Suprapubic skin (tissue), 4 donors: ENCODE results near the gene PREX1. TPM values are rescaled to one million over a fixed set of nuclear protein-coding genes. Genes with fewer than 3 reads are reported as not detected.

Experiments used
- DNase-seq, 2 donors: peaks; one replicate each; pipeline ENCODE4 v3.0.0-alpha.2; 2019; ENCODE audit warnings: low spot score in 2 of 2
- H3K27ac ChIP-seq: fragments of 200-600 bp; sonication (generic); one replicate; pipeline ENCODE4 v1.5.1; 2019
- H3K27me3 ChIP-seq: fragments of 200-600 bp; sonication (generic); one replicate; pipeline ENCODE4 v1.5.1; 2019
- H3K36me3 ChIP-seq: fragments of 200-600 bp; sonication (generic); one replicate; pipeline ENCODE4 v1.5.1; 2019
- H3K4me1 ChIP-seq: fragments of 200-600 bp; sonication (generic); one replicate; pipeline ENCODE4 v1.5.1; 2019
- H3K4me3 ChIP-seq: fragments of 200-600 bp; sonication (generic); one replicate; pipeline ENCODE4 v1.5.1; 2019; ENCODE audit warnings: mild to moderate bottlenecking
- H3K9me3 ChIP-seq: fragments of 200-600 bp; sonication (generic); one replicate; pipeline ENCODE4 v1.5.1; 2019
- CTCF ChIP-seq, 2 donors: fragments of 200-600 bp in 1 of 2; fragments of 450-650 bp in 1 of 2; sonication (generic) in 1 of 2; IDR thresholded peaks; one replicate each; pipeline ENCODE4 v1.5.1; 2016 to 2019; ENCODE audit warnings: antibody characterized with exemption in 2 of 2, mild to moderate bottlenecking in 1 of 2, moderate library complexity in 1 of 2
- EP300 ChIP-seq: sonication (generic); formaldehyde crosslinking; IDR thresholded peaks from one replicate; pipeline ENCODE4 v1.6.1; 2017; ENCODE audit warnings: antibody characterized with exemption
- POLR2A ChIP-seq, 2 donors: fragments of 450-650 bp; IDR thresholded peaks; one replicate each; pipeline ENCODE4 v1.6.1; 2017; ENCODE audit warnings: antibody characterized with exemption in 2 of 2, mild to moderate bottlenecking in 2 of 2, moderate library complexity in 2 of 2
- POLR2AphosphoS5 ChIP-seq, 3 donors: sonication (generic); formaldehyde crosslinking; IDR thresholded peaks; one replicate each; pipeline ENCODE4 v1.6.1; 2017; ENCODE audit warnings: antibody characterized with exemption in 3 of 3
- WGBS: methylation state at CpG from one replicate; pipeline ENCODE4 v1.1.5; 2018; 5-methylcytosine and 5-hydroxymethylcytosine counted together
- total RNA-seq, 4 donors: library from RNA; depleted of rRNA; stranded (reverse); fragments of >200 nt; gene quantifications; one replicate each; pipeline ENCODE4 v1.1.0, GENCODE V29; 2016

Gene PREX1
- total RNA-seq, 4 donors from 2014 or later: 4.7 to 15.1 (median 10.2) TPM

GRCh38 chr20:48653706-48654051 lies 174.1 kb downstream of the PREX1 start:
- Histone ChIP-seq H3K4me3 (no peak overlapping the region), H3K9me3 (no peaks in the 10 kb centered on the region), H3K36me3 (peaks cover 59% of the 10 kb centered on the region), H3K4me1 (peaks cover 8% of the 10 kb centered on the region), H3K27me3 (no peaks in the 10 kb centered on the region), H3K27ac (no peak overlapping the region)
- 87% methylated on average over 10 of the region's 10 CpGs for WGBS
- TF ChIP-seq EP300 (no peak), POLR2A (IDR thresholded peaks at IDR 0.05) (no peak)
- DNase-seq: no peak

GRCh38 chr20:48652961-48653705 lies 174.7 kb downstream of the PREX1 start:
- H3K36me3 ChIP-seq: peaks cover 65% of the 10 kb centered on the region
- no peak overlapping the region for H3K27ac ChIP-seq
- 73% methylated on average over 8 of the region's 16 CpGs for WGBS
- peaks cover 4% of the 10 kb centered on the region for H3K4me1 ChIP-seq
- no peak for DNase-seq
- no peak for TF ChIP-seq POLR2A (IDR thresholded peaks at IDR 0.05)
- TF ChIP-seq EP300: no peak
- TF ChIP-seq POLR2AphosphoS5 (IDR thresholded peaks at IDR 0.05): no peak
- no peak for TF ChIP-seq CTCF (IDR thresholded peaks at IDR 0.05)
- no peaks in the 10 kb centered on the region for H3K27me3 ChIP-seq
- no peaks in the 10 kb centered on the region for H3K9me3 ChIP-seq
- H3K4me3 ChIP-seq: no peak overlapping the region

GRCh38 chr20:48651960-48652359 lies 175.8 kb downstream of the PREX1 start:
- no peak for TF ChIP-seq EP300
- no peak for TF ChIP-seq POLR2AphosphoS5 (IDR thresholded peaks at IDR 0.05)
- TF ChIP-seq POLR2A (IDR thresholded peaks at IDR 0.05): no peak
- TF ChIP-seq CTCF (IDR thresholded peaks at IDR 0.05): no peak
- Histone ChIP-seq H3K27ac (no peak overlapping the region), H3K27me3 (no peaks in the 10 kb centered on the region), H3K9me3 (no peaks in the 10 kb centered on the region), H3K36me3 (peaks cover 66% of the 10 kb centered on the region), H3K4me3 (no peak overlapping the region), H3K4me1 (no peaks in the 10 kb centered on the region)
- no peak for DNase-seq
- WGBS: 93% methylated on average over 11 of the region's 11 CpGs

GRCh38 chr20:48651271-48651670 lies 176.5 kb downstream of the PREX1 start:
- Histone ChIP-seq H3K4me3 (no peak overlapping the region), H3K27ac (no peak overlapping the region), H3K36me3 (peaks cover 68% of the 10 kb centered on the region), H3K4me1 (no peaks in the 10 kb centered on the region), H3K27me3 (no peaks in the 10 kb centered on the region), H3K9me3 (no peaks in the 10 kb centered on the region)
- WGBS: 85% methylated on average over 14 of the region's 14 CpGs
- TF ChIP-seq CTCF (IDR thresholded peaks at IDR 0.05) (no peak), POLR2A (IDR thresholded peaks at IDR 0.05) (no peak), EP300 (no peak), POLR2AphosphoS5 (IDR thresholded peaks at IDR 0.05) (no peak)
- DNase-seq: no peak

GRCh38 chr20:48649868-48650267 lies 177.9 kb downstream of the PREX1 start:
- H3K9me3 ChIP-seq: no peaks in the 10 kb centered on the region
- DNase-seq: no peak
- peaks cover 72% of the 10 kb centered on the region for H3K36me3 ChIP-seq
- TF ChIP-seq POLR2AphosphoS5 (IDR thresholded peaks at IDR 0.05) (no peak), POLR2A (IDR thresholded peaks at IDR 0.05) (no peak), CTCF (IDR thresholded peaks at IDR 0.05) (no peak), EP300 (no peak)
- 100% methylated on average over 9 of the region's 9 CpGs for WGBS
- H3K4me1 ChIP-seq: no peaks in the 10 kb centered on the region
- no peaks in the 10 kb centered on the region for H3K27me3 ChIP-seq
- no peak overlapping the region for H3K4me3 ChIP-seq
- no peak overlapping the region for H3K27ac ChIP-seq
